HFFc6 (cell line): ENCODE measurements around the gene CASKIN1. TPM values are rescaled to one million over a fixed set of nuclear protein-coding genes. Genes with fewer than 3 reads are reported as not detected.

ENCODE experiments used
- DNase-seq: peaks from one replicate; pipeline ENCODE4 v3.0.0-alpha.2; 2018
- H3K27ac Mint-ChIP-seq: 2 replicates; pipeline ENCODE4 v1.8.0; 2020; ENCODE audit warnings: mild to moderate bottlenecking, mixed read lengths
- H3K27me3 Mint-ChIP-seq: 2 replicates; pipeline ENCODE4 v1.8.0; 2021; ENCODE audit warnings: mild to moderate bottlenecking, moderate library complexity, mixed read lengths; ENCODE audit not compliant: insufficient read depth
- H3K36me3 Mint-ChIP-seq: 2 replicates; pipeline ENCODE4 v1.8.0; 2021; ENCODE audit warnings: low read depth, mixed read lengths
- H3K4me1 Mint-ChIP-seq: 2 replicates; pipeline ENCODE4 v1.8.0; 2020; ENCODE audit warnings: low read depth, mixed read lengths
- H3K4me3 Mint-ChIP-seq: 2 replicates; pipeline ENCODE4 v1.8.0; 2020; ENCODE audit warnings: mild to moderate bottlenecking, moderate library complexity, mixed read lengths
- H3K9me3 Mint-ChIP-seq: 2 replicates; pipeline ENCODE4 v1.8.0; 2020; ENCODE audit warnings: mild to moderate bottlenecking, mixed read lengths
- total RNA-seq, 6 experiments: library from RNA; stranded (reverse); fragmentation: NEBNext Ultra II Directional; extraction: Animal tissue kit (Norgen Biotek cat#: 25700); gene quantifications; 2 replicates in 1 of 6; 3 replicates in 5 of 6; pipeline ENCODE4 v1.2.3, GENCODE V29; 2021
- TF ChIP-seq, protein P1 (sequence below): fragments of 200-600 bp; sonication (generic); IDR thresholded peaks from 2 replicates; pipeline ENCODE4 v1.5.0; 2021; ENCODE audit warnings: antibody characterized with exemption, mild to moderate bottlenecking

Gene CASKIN1
- total RNA-seq, 6 experiments from 2014 or later: 0.06 to 0.56 (median 0.11) TPM

GRCh38 chr16:2231016-2231931 lies 34.9 kb upstream of the CASKIN1 start:
- no peaks in the 10 kb centered on the region; the same call in none of the 2 replicates for H3K27me3 Mint-ChIP-seq
- H3K36me3 Mint-ChIP-seq: peaks cover 4% of the 10 kb centered on the region; the same call in 1 of the 2 replicates
- no peak for DNase-seq
- TF ChIP-seq, protein P1, sequence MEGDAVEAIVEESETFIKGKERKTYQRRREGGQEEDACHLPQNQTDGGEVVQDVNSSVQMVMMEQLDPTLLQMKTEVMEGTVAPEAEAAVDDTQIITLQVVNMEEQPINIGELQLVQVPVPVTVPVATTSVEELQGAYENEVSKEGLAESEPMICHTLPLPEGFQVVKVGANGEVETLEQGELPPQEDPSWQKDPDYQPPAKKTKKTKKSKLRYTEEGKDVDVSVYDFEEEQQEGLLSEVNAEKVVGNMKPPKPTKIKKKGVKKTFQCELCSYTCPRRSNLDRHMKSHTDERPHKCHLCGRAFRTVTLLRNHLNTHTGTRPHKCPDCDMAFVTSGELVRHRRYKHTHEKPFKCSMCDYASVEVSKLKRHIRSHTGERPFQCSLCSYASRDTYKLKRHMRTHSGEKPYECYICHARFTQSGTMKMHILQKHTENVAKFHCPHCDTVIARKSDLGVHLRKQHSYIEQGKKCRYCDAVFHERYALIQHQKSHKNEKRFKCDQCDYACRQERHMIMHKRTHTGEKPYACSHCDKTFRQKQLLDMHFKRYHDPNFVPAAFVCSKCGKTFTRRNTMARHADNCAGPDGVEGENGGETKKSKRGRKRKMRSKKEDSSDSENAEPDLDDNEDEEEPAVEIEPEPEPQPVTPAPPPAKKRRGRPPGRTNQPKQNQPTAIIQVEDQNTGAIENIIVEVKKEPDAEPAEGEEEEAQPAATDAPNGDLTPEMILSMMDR: no peak
- H3K27ac Mint-ChIP-seq: no peak overlapping the region
- no peak overlapping the region for H3K4me3 Mint-ChIP-seq
- peaks cover 9% of the 10 kb centered on the region for H3K4me1 Mint-ChIP-seq
- H3K9me3 Mint-ChIP-seq: no peaks in the 10 kb centered on the region

GRCh38 chr16:2230376-2230775 lies 34.0 kb upstream of the CASKIN1 start:
- TF ChIP-seq, protein P1: no peak
- Mint-ChIP-seq H3K4me1 (peaks cover 16% of the 10 kb centered on the region), H3K9me3 (no peaks in the 10 kb centered on the region), H3K27ac (no peak overlapping the region), H3K4me3 (no peak overlapping the region), H3K36me3 (peaks cover 2% of the 10 kb centered on the region; the same call in 1 of the 2 replicates), H3K27me3 (no peaks in the 10 kb centered on the region; the same call in none of the 2 replicates)
- no peak for DNase-seq

DNA sequence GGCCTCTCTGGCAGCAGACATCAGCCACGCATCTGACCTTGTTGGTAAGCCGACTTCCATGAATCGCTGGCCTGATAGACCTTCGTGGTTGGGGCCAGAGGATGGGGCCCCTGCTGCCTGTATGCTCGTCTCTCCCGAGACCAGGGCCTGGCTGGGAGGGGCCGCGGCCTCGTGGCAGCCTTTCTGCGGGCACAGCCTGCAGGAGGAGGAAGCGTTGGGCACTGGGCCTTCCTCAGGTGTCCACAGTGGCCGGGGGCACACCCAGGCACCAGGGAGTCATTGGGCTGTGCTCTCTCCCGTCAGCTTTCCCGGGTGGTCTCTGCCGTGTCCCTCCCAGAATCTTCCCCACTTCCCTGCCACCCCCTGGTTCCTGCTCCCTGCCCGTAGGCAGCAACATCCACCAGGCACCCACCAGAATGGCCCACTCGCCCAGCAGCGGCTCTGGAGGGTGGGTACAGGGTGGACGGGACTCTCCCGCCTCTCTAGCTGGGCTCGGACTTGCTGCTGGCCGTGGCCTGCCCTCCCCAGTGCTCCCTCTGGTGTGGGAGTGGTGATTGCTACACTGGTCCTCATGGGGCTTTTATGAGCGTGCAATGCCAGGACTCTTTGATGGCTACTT lies 33.3 kb upstream of the CASKIN1 start:
- H3K4me3 Mint-ChIP-seq: no peak overlapping the region
- H3K27ac Mint-ChIP-seq: no peak overlapping the region
- no peaks in the 10 kb centered on the region; the same call in none of the 2 replicates for H3K27me3 Mint-ChIP-seq
- no peaks in the 10 kb centered on the region for H3K9me3 Mint-ChIP-seq
- H3K36me3 Mint-ChIP-seq: no peaks in the 10 kb centered on the region
- no peak for DNase-seq
- H3K4me1 Mint-ChIP-seq: peaks cover 16% of the 10 kb centered on the region
- TF ChIP-seq, protein P1: no peak

- H3K27me3 Mint-ChIP-seq: no peaks in the 10 kb centered on the region; the same call in none of the 2 replicates
- TF ChIP-seq, protein P1: no peak
Measured at GRCh38 chr16:2229091-2229490, 32.7 kb upstream of the CASKIN1 start.

DNA sequence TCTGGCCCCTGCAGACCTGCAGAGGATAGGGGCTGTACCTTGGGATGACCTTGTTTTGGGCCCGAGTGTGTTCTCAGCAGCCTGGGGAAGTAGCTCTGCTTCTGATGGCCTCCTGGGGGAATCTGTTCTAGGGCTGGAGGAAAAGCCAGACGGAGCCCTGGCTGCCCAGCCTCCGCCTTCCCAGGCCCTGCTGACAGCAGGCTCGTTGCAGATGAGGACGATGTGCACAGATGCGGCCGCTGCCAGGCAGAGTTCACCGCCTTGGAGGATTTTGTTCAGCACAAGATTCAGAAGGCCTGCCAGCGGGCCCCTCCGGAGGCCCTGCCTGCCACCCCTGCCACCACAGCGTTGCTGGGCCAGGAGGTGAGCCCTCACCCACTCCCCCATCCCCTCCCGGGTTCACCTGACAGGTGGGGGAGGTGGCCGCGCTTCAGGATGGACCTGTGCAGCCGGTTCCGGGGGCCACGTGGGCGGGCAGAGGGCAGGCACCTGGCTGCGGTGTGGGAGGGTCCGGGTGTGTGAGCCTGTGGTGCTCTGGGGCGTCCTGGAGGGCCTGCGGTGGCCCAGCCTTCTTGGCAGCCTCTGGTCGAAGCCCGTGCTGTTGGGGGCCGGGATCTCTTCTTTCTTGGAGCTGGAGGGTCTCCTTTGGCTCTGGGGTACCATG lies 31.9 kb upstream of the CASKIN1 start:
- H3K36me3 Mint-ChIP-seq: no peaks in the 10 kb centered on the region
- peaks cover 16% of the 10 kb centered on the region for H3K4me1 Mint-ChIP-seq
- H3K9me3 Mint-ChIP-seq: no peaks in the 10 kb centered on the region
- H3K4me3 Mint-ChIP-seq: no peak overlapping the region
- no peaks in the 10 kb centered on the region; the same call in none of the 2 replicates for H3K27me3 Mint-ChIP-seq
- no peak overlapping the region for H3K27ac Mint-ChIP-seq
- no peak for DNase-seq
- TF ChIP-seq, protein P1: no peak

More at GRCh38 chr16:2229091-2229490, 32.7 kb upstream of the CASKIN1 start:
- Mint-ChIP-seq H3K4me1 (peaks cover 16% of the 10 kb centered on the region), H3K36me3 (no peaks in the 10 kb centered on the region), H3K9me3 (no peaks in the 10 kb centered on the region), H3K4me3 (no peak overlapping the region), H3K27ac (no peak overlapping the region)
- no peak for DNase-seq
